Measurements from ENCODE around the gene CIROP. TPM values are rescaled to one million over a fixed set of nuclear protein-coding genes. Genes with fewer than 3 reads are reported as not detected.

Gene CIROP
- total and polyA plus RNA-seq, 7 donors, result 0.27 TPM; not detected in 6

GRCh38 chr14:23099212-23099861 is 5.5 kb downstream of the CIROP start:
- intact Hi-C loops (cut with DNase I), result loop anchor here (5.0 to 10.0 kb wide), 3 partner anchors 205 to 455 kb away; partner anchors contain the start of genes BCL2L2, LRP10, PPP1R3E and THTPA
- DNase-seq, result no peak
- Histone ChIP-seq H3K9me3 (no peaks in the 10 kb centered on the region), H3K4me3 (no peak overlapping the region), H3K27me3 (no peaks in the 10 kb centered on the region), H3K36me3 (peaks cover 0 to 21% (median 12%) of the 10 kb centered on the region in 4 donors), H3K4me1 (peaks cover 0 to 26% (median 18%) of the 10 kb centered on the region in 4 donors), H3K27ac (peak overlapping the region in 1 of 4 donors; percentile 21)
- TF ChIP-seq POLR2AphosphoS5 (IDR thresholded peaks at IDR 0.05) (no peak), CTCF (IDR thresholded peaks at IDR 0.05) (no peak), EP300 (IDR thresholded peaks at IDR 0.05) (no peak), POLR2A (IDR thresholded peaks at IDR 0.05) (no peak)
- WGBS, 2 donors, result 93 to 94% methylated on average over 10 of the region's 10 CpGs

- WGBS, 2 donors, result 88 to 89% methylated on average over 7 of the region's 7 CpGs
- intact Hi-C loops (cut with DNase I), result loop anchor here (5.0 to 10.0 kb wide), 3 partner anchors 207 to 457 kb away; partner anchors contain the start of genes BCL2L2, LRP10, PPP1R3E and THTPA
Observed at GRCh38 chr14:23097786-23098185, 7.0 kb downstream of the CIROP start.

GRCh38 chr14:23095196-23096108 is 9.3 kb downstream of the CIROP start, which contains the start of gene C14orf119:
Gene C14orf119 (plus strand): TSS chr14:23095505. CDS start chr14:23097659, 2,154 bp downstream.
- H3K27me3 ChIP-seq, result no peaks in the 10 kb centered on the region
- DNase-seq, result peak; percentile 100
- H3K27ac ChIP-seq, result peak within 1 kb of the TSS; percentile 97 to 99 (median 98)
- TF ChIP-seq CTCF (IDR thresholded peaks at IDR 0.05) (no peak), EP300 (IDR thresholded peaks at IDR 0.05) (peak in 1 of 4 donors; percentile 56), POLR2AphosphoS5 (IDR thresholded peaks at IDR 0.05) (peak; percentile 90 to 94 (median 92)), POLR2A (IDR thresholded peaks at IDR 0.05) (peak; percentile 86)
- peaks cover 0 to 49% (median 38%) of the 10 kb centered on the region in 4 donors for H3K4me1 ChIP-seq
- intact Hi-C loops (cut with DNase I), result loop anchor here (5.0 to 10.0 kb wide), 3 partner anchors 209 to 459 kb away; partner anchors contain the start of genes BCL2L2, LRP10, PPP1R3E and THTPA
- H3K9me3 ChIP-seq, result no peaks in the 10 kb centered on the region
- WGBS, 2 donors, result 0% methylated on average over 46 of the region's 46 CpGs
- peaks cover 0 to 48% (median 14%) of the 10 kb centered on the region in 4 donors for H3K36me3 ChIP-seq
- peak within 1 kb of the TSS; percentile 79 to 93 (median 90) for H3K4me3 ChIP-seq

More at GRCh38 chr14:23097786-23098185, 7.0 kb downstream of the CIROP start:
- Histone ChIP-seq H3K9me3 (no peaks in the 10 kb centered on the region), H3K27ac (peak overlapping the region in 1 of 4 donors; percentile 11), H3K4me3 (no peak overlapping the region), H3K36me3 (peaks cover 0 to 25% (median 12%) of the 10 kb centered on the region in 4 donors), H3K4me1 (peaks cover 0 to 39% (median 30%) of the 10 kb centered on the region in 4 donors), H3K27me3 (no peaks in the 10 kb centered on the region)
- no peak for DNase-seq
- no peak for TF ChIP-seq CTCF (IDR thresholded peaks at IDR 0.05)
- TF ChIP-seq POLR2A (IDR thresholded peaks at IDR 0.05), result no peak

- Histone ChIP-seq H3K4me3 (peak within 1 kb of the TSS; percentile 79 to 93 (median 90)), H3K9me3 (no peaks in the 10 kb centered on the region), H3K36me3 (peaks cover 5 to 55% (median 22%) of the 10 kb centered on the region in 4 donors), H3K4me1 (peaks cover 0 to 47% (median 38%) of the 10 kb centered on the region in 4 donors), H3K27ac (peak within 1 kb of the TSS; percentile 97 to 99 (median 98)), H3K27me3 (no peaks in the 10 kb centered on the region)
- DNase-seq, result peak; percentile 90
- intact Hi-C loops (cut with DNase I), result loop anchor here (5.0 to 10.0 kb wide), 3 partner anchors 210 to 460 kb away; partner anchors contain the start of genes BCL2L2, LRP10, PPP1R3E and THTPA
- TF ChIP-seq POLR2AphosphoS5 (IDR thresholded peaks at IDR 0.05), result peak; percentile 60 to 91 (median 87)
- no peak for TF ChIP-seq CTCF (IDR thresholded peaks at IDR 0.05)
- no peak for TF ChIP-seq EP300 (IDR thresholded peaks at IDR 0.05)
- peak; percentile 74 to 83 for TF ChIP-seq POLR2A (IDR thresholded peaks at IDR 0.05)
- WGBS, 2 donors, result 0% methylated on average over 55 of the region's 55 CpGs
Observed at GRCh38 chr14:23094666-23095195, 10.1 kb downstream of the CIROP start, which contains the start of gene ACIN1. Gene ACIN1 (minus strand): TSS chr14:23095136. CDS start chr14:23095112, 24 bp downstream.

Data from sigmoid colon (tissue), 7 donors.